HEK293 (cell line): ENCODE measurements around the gene CLASP1.

Experiments
- CTCF ChIA-PET: fragments of 350-600 bp; formaldehyde crosslinking; extraction: SDS; loops from one replicate; lab custom pipeline; 2021; ENCODE audit warnings: antibody characterized with exemption; lab: Yijun Ruan, JAX
- POLR2A ChIA-PET: fragments of 300-600 bp; formaldehyde crosslinking; extraction: SDS; loops from one replicate; lab custom pipeline; 2020; ENCODE audit warnings: antibody characterized with exemption, inconsistent platforms; lab: Yijun Ruan, JAX
- H3K27ac ChIP-seq: fragments of 200-500 bp; sonication (Bioruptor generic); 2 replicates; pipeline ENCODE4 v1.5.1; 2014; ENCODE audit warnings: low read depth, low read length, control low read depth, inconsistent platforms; ENCODE audit errors: extremely low read depth
- H3K36me3 ChIP-seq, 2 experiments: fragments of 200-500 bp in 1 of 2; sonication (Bioruptor generic) in 1 of 2; 1 replicate in 1 of 2; 2 replicates in 1 of 2; pipeline ENCODE4 v1.5.1; 2014 to 2017; ENCODE audit warnings: inconsistent platforms in 2 of 2, low read length in 2 of 2; ENCODE audit not compliant: control insufficient read depth in 2 of 2, insufficient read depth in 1 of 2
- H3K4me1 ChIP-seq: fragments of 200-500 bp; sonication (Bioruptor generic); 2 replicates; pipeline ENCODE4 v1.5.1; 2014; ENCODE audit warnings: mild to moderate bottlenecking, low read length, inconsistent platforms; ENCODE audit not compliant: control insufficient read depth, insufficient read depth
- H3K4me3 ChIP-seq: 2 replicates; pipeline ENCODE4 v1.5.1; 2011; ENCODE audit warnings: low read depth, mild to moderate bottlenecking, control low read depth, low read length, moderate library complexity
- H3K9me3 ChIP-seq: fragments of 200-500 bp; sonication (Bioruptor generic); 2 replicates; pipeline ENCODE4 v1.5.1; 2014; ENCODE audit warnings: low read depth, low read length, inconsistent platforms; ENCODE audit not compliant: control insufficient read depth, insufficient read depth
- AEBP2 ChIP-seq: fragments of 450-650 bp; formaldehyde crosslinking; IDR thresholded peaks from 2 replicates; pipeline ENCODE4 v1.5.1; 2016; ENCODE audit warnings: missing biosample characterization, missing genetic modification characterization, borderline replicate concordance
- BCL11A ChIP-seq: fragments of 450-650 bp; formaldehyde crosslinking; IDR thresholded peaks from 2 replicates; pipeline ENCODE4 v1.5.1; 2016; ENCODE audit warnings: low read depth, missing biosample characterization, missing genetic modification characterization
- INSM2 ChIP-seq: fragments of 450-650 bp; formaldehyde crosslinking; IDR thresholded peaks from 2 replicates; pipeline ENCODE4 v1.5.1; 2016; ENCODE audit warnings: missing biosample characterization, missing genetic modification characterization
- OVOL3 ChIP-seq: fragments of 450-650 bp; formaldehyde crosslinking; IDR thresholded peaks from 2 replicates; pipeline ENCODE4 v1.5.1; 2016; ENCODE audit warnings: missing biosample characterization, missing genetic modification characterization
- REST ChIP-seq: fragments of 450-650 bp; formaldehyde crosslinking; IDR thresholded peaks from 2 replicates; pipeline ENCODE4 v1.5.1; 2016; ENCODE audit warnings: missing biosample characterization, missing genetic modification characterization
- ZBTB11 ChIP-seq: fragments of 450-650 bp; formaldehyde crosslinking; conservative IDR thresholded peaks from 2 replicates; pipeline ENCODE4 v1.5.1; 2016; ENCODE audit warnings: low read depth, missing biosample characterization, missing genetic modification characterization
- ZBTB17 ChIP-seq: fragments of 450-650 bp; formaldehyde crosslinking; IDR thresholded peaks from 2 replicates; pipeline ENCODE4 v1.5.1; 2016; ENCODE audit warnings: missing biosample characterization, missing genetic modification characterization
- ZBTB21 ChIP-seq: fragments of 450-650 bp; formaldehyde crosslinking; IDR thresholded peaks from 2 replicates; pipeline ENCODE4 v1.5.1; 2017; ENCODE audit warnings: missing biosample characterization, missing genetic modification characterization
- ZBTB49 ChIP-seq: fragments of 450-650 bp; formaldehyde crosslinking; IDR thresholded peaks from 2 replicates; pipeline ENCODE4 v1.5.1; 2016; ENCODE audit warnings: missing biosample characterization, missing genetic modification characterization, low read depth
- ZBTB6 ChIP-seq: fragments of 450-650 bp; formaldehyde crosslinking; IDR thresholded peaks from 2 replicates; pipeline ENCODE4 v1.5.1; 2017; ENCODE audit warnings: missing biosample characterization, missing genetic modification characterization
- ZIC2 ChIP-seq: fragments of 450-650 bp; formaldehyde crosslinking; IDR thresholded peaks from 2 replicates; pipeline ENCODE4 v1.5.1; 2016; ENCODE audit warnings: missing biosample characterization, missing genetic modification characterization
- ZNF155 ChIP-seq: fragments of 450-650 bp; formaldehyde crosslinking; IDR thresholded peaks from 2 replicates; pipeline ENCODE4 v1.5.1; 2016; ENCODE audit warnings: missing biosample characterization, missing genetic modification characterization
- ZNF239 ChIP-seq: fragments of 450-650 bp; formaldehyde crosslinking; IDR thresholded peaks from 2 replicates; pipeline ENCODE4 v1.5.1; 2016; ENCODE audit warnings: missing biosample characterization, missing genetic modification characterization
- ZNF335 ChIP-seq: fragments of 450-650 bp; formaldehyde crosslinking; conservative IDR thresholded peaks from 2 replicates; pipeline ENCODE4 v1.5.1; 2016; ENCODE audit warnings: missing biosample characterization, missing genetic modification characterization
- ZNF37A ChIP-seq: fragments of 450-650 bp; IDR thresholded peaks from 2 replicates; pipeline ENCODE4 v1.5.1; 2018; ENCODE audit warnings: missing biosample characterization, missing genetic modification characterization
- ZNF391 ChIP-seq: fragments of 450-650 bp; formaldehyde crosslinking; IDR thresholded peaks from 2 replicates; pipeline ENCODE4 v1.5.1; 2016; ENCODE audit warnings: low read depth, missing biosample characterization, missing genetic modification characterization, borderline replicate concordance
- ZNF555 ChIP-seq: fragments of 450-650 bp; formaldehyde crosslinking; conservative IDR thresholded peaks from 2 replicates; pipeline ENCODE4 v1.5.1; 2017; ENCODE audit warnings: missing biosample characterization, mild to moderate bottlenecking, missing genetic modification characterization, inconsistent platforms
- ZNF670 ChIP-seq: fragments of 450-650 bp; formaldehyde crosslinking; IDR thresholded peaks from 2 replicates; pipeline ENCODE4 v1.5.1; 2016; ENCODE audit warnings: missing biosample characterization, missing genetic modification characterization, low read depth
- ZNF747 ChIP-seq: fragments of 450-650 bp; formaldehyde crosslinking; IDR thresholded peaks from 2 replicates; pipeline ENCODE4 v1.5.1; 2016; ENCODE audit warnings: missing biosample characterization, missing genetic modification characterization
- ZNF768 ChIP-seq: fragments of 450-650 bp; formaldehyde crosslinking; IDR thresholded peaks from 2 replicates; pipeline ENCODE4 v1.5.1; 2018; ENCODE audit warnings: missing biosample characterization, mild to moderate bottlenecking, missing genetic modification characterization
- ZSCAN23 ChIP-seq: fragments of 450-650 bp; formaldehyde crosslinking; IDR thresholded peaks from 2 replicates; pipeline ENCODE4 v1.5.1; 2016; ENCODE audit warnings: missing biosample characterization, missing genetic modification characterization

Gene CLASP1

GRCh38 chr2:121431214-121431613, 218.0 kb downstream of the CLASP1 start (continued):
- TF ChIP-seq ZBTB11 (tag by site-specific recombination) (no peak), ZIC2 (tag by site-specific recombination) (no peak), REST (tag by site-specific recombination) (no peak), ZSCAN23 (tag by site-specific recombination) (no peak), ZNF155 (tag by site-specific recombination) (no peak)
- TF ChIP-seq, all 188 proteins: peak for 0

GRCh38 chr2:121429927-121430520, 219.2 kb downstream of the CLASP1 start:
- TF ChIP-seq ZNF391, result no peak
- TF ChIP-seq ZBTB17, result no peak
- no peak for TF ChIP-seq ZNF555 (tag by site-specific recombination)
- TF ChIP-seq INSM2 (tag by site-specific recombination), result no peak
- TF ChIP-seq ZNF239 (tag by site-specific recombination), result no peak
- no peak for TF ChIP-seq ZNF670 (tag by site-specific recombination)
- TF ChIP-seq ZNF768 (tag by site-specific recombination), result no peak
- no peak for TF ChIP-seq ZNF335
- TF ChIP-seq ZBTB49, result no peak
- no peak for TF ChIP-seq AEBP2 (tag by site-specific recombination)
- TF ChIP-seq ZNF747 (tag by site-specific recombination), result no peak
- no peak for TF ChIP-seq BCL11A (tag by site-specific recombination)
- TF ChIP-seq ZNF37A, result no peak
- TF ChIP-seq ZBTB21 (tag by site-specific recombination), result no peak
- TF ChIP-seq ZBTB6 (tag by site-specific recombination), result no peak
- TF ChIP-seq OVOL3 (tag by site-specific recombination), result no peak
- CTCF ChIA-PET, result interaction anchor here (0.7 to 1.6 kb wide), 3 partner anchors 26 to 1912 kb away, joined by 3 to 7 read pairs (median 4); no protein-coding TSS in a partner anchor
- H3K36me3 ChIP-seq, result peaks cover 18 to 30% of the 10 kb centered on the region in 2 experiments
- no peak overlapping the region for H3K27ac ChIP-seq
- H3K4me1 ChIP-seq, result no peaks in the 10 kb centered on the region; the same call in 1 of the 2 replicates
- POLR2A ChIA-PET, result no interaction called here
- H3K9me3 ChIP-seq, result no peaks in the 10 kb centered on the region
- H3K4me3 ChIP-seq, result no peak overlapping the region
